GM12878 (cell line): Measurements from ENCODE around the gene HSD17B2.

Experiments used
- CEBPB ChIP-seq, 2 experiments: fragments of 150-350 bp in 1 of 2; IDR thresholded peaks; 2 replicates each; pipeline ENCODE4 v1.6.1; 2012 to 2014; ENCODE audit warnings: low read depth in 2 of 2, low read length in 2 of 2, borderline replicate concordance in 1 of 2, inconsistent platforms in 1 of 2
- EZH2 ChIP-seq: IDR thresholded peaks from 2 replicates; pipeline ENCODE4 v1.6.1; 2012; ENCODE audit warnings: low read depth, mild to moderate bottlenecking, control low read depth, inconsistent platforms, low read length, borderline replicate concordance; ENCODE audit not compliant: control insufficient read depth

GRCh38 chr16:82079892-82080291 is 44.8 kb downstream of the HSD17B2 start:
- TF ChIP-seq EZH2 (no peak), CEBPB (IDR thresholded peaks at IDR 0.05; ENCODE audit: borderline replicate concordance in 1 of 2, low read depth in 2 of 2, low read length in 2 of 2) (no peak)
